HG02571 (cell line): ENCODE results near the gene OR8H1.

Experiments
- ATAC-seq: cut with Tn5 transposase; IDR thresholded peaks from one replicate; pipeline ENCODE4 v1.9.1; 2021; ENCODE audit warnings: mild to moderate bottlenecking, moderate library complexity; ENCODE audit not compliant: unreplicated experiment

The OR8H1 gene

GRCh38 chr11:56292154-56292553 is at the start of gene OR8H1:
Gene OR8H1, minus strand, starts transcription at chr11:56292254. Its CDS starts 1,192 bp downstream, at chr11:56291062.
- no peak for ATAC-seq

- no peak for ATAC-seq
Observed at GRCh38 chr11:56340289-56340688, 48.2 kb upstream of the OR8H1 start.

- no peak for ATAC-seq
Observed at GRCh38 chr11:56333156-56333555, 41.1 kb upstream of the OR8H1 start.

GRCh38 chr11:56331861-56332491 is 39.9 kb upstream of the OR8H1 start:
- ATAC-seq: no peak

- no peak for ATAC-seq
Observed at GRCh38 chr11:56314844-56315243, 22.8 kb upstream of the OR8H1 start, which contains the start of gene OR8K3. Gene OR8K3, plus strand, starts transcription at chr11:56315144. Its CDS starts 3,163 bp downstream, at chr11:56318307.

GRCh38 chr11:56307836-56308235 is 15.8 kb upstream of the OR8H1 start:
- ATAC-seq: no peak

- no peak for ATAC-seq
Observed at GRCh38 chr11:56296898-56297297, 4.8 kb upstream of the OR8H1 start.

GRCh38 chr11:56273854-56274253 is 18.2 kb downstream of the OR8H1 start, which contains the start of gene OR5T1:
Gene OR5T1, plus strand, starts transcription at chr11:56274154. Its CDS starts 1,485 bp downstream, at chr11:56275639.
- ATAC-seq: no peak

- no peak for ATAC-seq
Observed at GRCh38 chr11:56271092-56271491, 21.0 kb downstream of the OR8H1 start.

- no peak for ATAC-seq
Observed at GRCh38 chr11:56251954-56252353, 40.1 kb downstream of the OR8H1 start, which contains the start of gene OR5T3. Gene OR5T3, plus strand, starts transcription at chr11:56252254. Its CDS starts 0 bp downstream, at chr11:56252254.
